ENCODE data around the gene DNAJC11. TPM values are rescaled to one million over a fixed set of nuclear protein-coding genes. Genes with fewer than 3 reads are reported as not detected.

DNAJC11 gene
- total RNA-seq, 1 experiment from 2014 or later = 75.6 TPM

DNA sequence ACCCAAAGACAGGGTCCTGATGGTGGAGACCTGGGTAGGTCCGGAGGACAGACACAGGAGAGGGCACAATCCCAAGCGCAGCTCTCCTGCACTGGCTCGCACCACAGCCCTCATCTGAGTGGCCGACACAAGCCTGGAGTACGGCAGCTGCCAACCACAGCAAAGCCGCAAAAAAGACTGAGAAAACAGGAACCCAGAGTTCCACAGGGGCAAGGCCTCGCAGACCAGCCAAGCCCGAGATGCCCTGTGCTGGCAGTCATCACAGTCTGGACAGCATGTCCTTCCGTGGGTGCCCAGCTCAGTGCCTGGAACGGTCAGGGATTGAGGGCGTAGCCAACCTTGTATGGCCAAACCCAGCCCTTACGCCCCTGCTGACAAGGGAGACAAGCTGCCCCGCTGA is 110.4 kb downstream of the DNAJC11 start:
- no peak overlapping the region for H3K9ac ChIP-seq (ENCODE audit: low read length)
- BruUV-seq (replicated peaks) = no TSS peak
- H4K20me1 ChIP-seq (ENCODE audit: insufficient read depth) = no peaks in the 10 kb centered on the region; the same call in 1 of the 2 replicates
- H3K9me2 ChIP-seq (ENCODE audit: insufficient read depth) = no peaks in the 10 kb centered on the region
- intact Hi-C loops (cut with micrococcal nuclease) = no loop called here
- DNase-seq (ENCODE audit: low read depth, low spot score) = no peak
- H3K4me3 ChIP-seq (replicated peaks in 1 of 2; ENCODE audit: low read depth in 1 of 2, low read length in 2 of 2) = no peak overlapping the region
- H2AFZ ChIP-seq (ENCODE audit: low read depth, low read length, poor library complexity, severe bottlenecking) = no peak overlapping the region
- RAD21 ChIA-PET (ENCODE audit: low non-redundant PET in 1 of 2, low total read pairs in 2 of 2, uncharacterized antibody in 2 of 2, unreplicated experiment in 2 of 2) = no interaction called here
- peaks cover 19 to 56% of the 10 kb centered on the region in 2 experiments; a peak in 3 of 4 replicates for H3K36me3 ChIP-seq (ENCODE audit: control insufficient read depth in 1 of 2, insufficient read depth in 2 of 2, low read length in 2 of 2)
- TF ChIP-seq, protein P1, sequence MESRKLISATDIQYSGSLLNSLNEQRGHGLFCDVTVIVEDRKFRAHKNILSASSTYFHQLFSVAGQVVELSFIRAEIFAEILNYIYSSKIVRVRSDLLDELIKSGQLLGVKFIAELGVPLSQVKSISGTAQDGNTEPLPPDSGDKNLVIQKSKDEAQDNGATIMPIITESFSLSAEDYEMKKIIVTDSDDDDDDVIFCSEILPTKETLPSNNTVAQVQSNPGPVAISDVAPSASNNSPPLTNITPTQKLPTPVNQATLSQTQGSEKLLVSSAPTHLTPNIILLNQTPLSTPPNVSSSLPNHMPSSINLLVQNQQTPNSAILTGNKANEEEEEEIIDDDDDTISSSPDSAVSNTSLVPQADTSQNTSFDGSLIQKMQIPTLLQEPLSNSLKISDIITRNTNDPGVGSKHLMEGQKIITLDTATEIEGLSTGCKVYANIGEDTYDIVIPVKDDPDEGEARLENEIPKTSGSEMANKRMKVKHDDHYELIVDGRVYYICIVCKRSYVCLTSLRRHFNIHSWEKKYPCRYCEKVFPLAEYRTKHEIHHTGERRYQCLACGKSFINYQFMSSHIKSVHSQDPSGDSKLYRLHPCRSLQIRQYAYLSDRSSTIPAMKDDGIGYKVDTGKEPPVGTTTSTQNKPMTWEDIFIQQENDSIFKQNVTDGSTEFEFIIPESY (IDR thresholded peaks at IDR 0.05; ENCODE audit: extremely low read depth, insufficient replicate concordance, low read length) = no peak
- H3K27ac ChIP-seq (ENCODE audit: low read depth, low read length) = no peak overlapping the region
- CTCF ChIA-PET = no interaction called here
- ATAC-seq = no peak
- no peaks in the 10 kb centered on the region for H3K9me3 ChIP-seq (ENCODE audit: control insufficient read depth in 1 of 2, insufficient read depth in 1 of 2, low read depth in 1 of 2, low read length in 2 of 2)
- H3K4me2 ChIP-seq (ENCODE audit: low read length) = no peak overlapping the region
- POLR2A ChIA-PET = interaction anchor here (1.1 kb wide), 1 partner anchor 11 kb away, joined by 3 read pairs; the partner anchor contains the start of gene KLHL21
- H3K27me3 ChIP-seq (ENCODE audit: insufficient read depth, low read length) = no peaks in the 10 kb centered on the region
- peaks cover 38% of the 10 kb centered on the region for H3K79me2 ChIP-seq (ENCODE audit: insufficient read depth, low read length)
- no peaks in the 10 kb centered on the region for H3K4me1 ChIP-seq (ENCODE audit: control insufficient read depth in 1 of 2, insufficient read depth in 2 of 2, low read length in 2 of 2)

DNA sequence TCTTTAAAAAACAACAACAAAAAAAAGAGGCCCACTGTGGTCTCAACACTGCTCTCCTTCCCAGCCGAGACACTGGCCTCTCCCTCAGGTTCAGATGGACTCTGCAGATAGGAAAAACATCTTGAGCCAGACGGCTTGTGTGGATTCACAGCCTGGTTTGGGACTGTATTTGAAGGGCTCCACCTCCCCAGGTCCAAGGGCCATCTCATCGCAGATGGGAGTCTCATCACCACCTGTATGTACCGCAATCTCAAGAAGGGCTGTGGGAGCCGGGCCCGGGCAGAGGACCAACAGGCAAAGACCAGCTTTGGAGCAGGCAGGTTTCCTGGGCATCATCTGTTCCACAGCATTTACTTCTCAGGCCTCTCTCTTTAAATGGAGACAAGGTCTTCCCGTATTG is 111.6 kb downstream of the DNAJC11 start:
- H3K9me3 ChIP-seq (ENCODE audit: control insufficient read depth in 1 of 2, insufficient read depth in 1 of 2, low read depth in 1 of 2, low read length in 2 of 2) = no peaks in the 10 kb centered on the region
- no peak overlapping the region for H3K9ac ChIP-seq (ENCODE audit: low read length)
- H3K79me2 ChIP-seq (ENCODE audit: insufficient read depth, low read length) = peaks cover 26% of the 10 kb centered on the region; the same call in 1 of the 2 replicates
- POLR2A ChIA-PET = interaction anchor here (1.1 kb wide), 1 partner anchor 10 kb away, joined by 3 read pairs; the partner anchor contains the start of gene ZBTB48
- DNase-seq (ENCODE audit: low read depth, low spot score) (no peak), ATAC-seq (no peak)
- TF ChIP-seq ZNF274 (IDR thresholded peaks at IDR 0.05; ENCODE audit: low read depth, low read length) (no peak), EGR1 (IDR thresholded peaks at IDR 0.05; ENCODE audit: low read depth) (no peak), FOSL1 (IDR thresholded peaks at IDR 0.05; ENCODE audit: low read depth) (no peak), ZFX (IDR thresholded peaks at IDR 0.05) (no peak), JUND (IDR thresholded peaks at IDR 0.05) (no peak), SIN3A (IDR thresholded peaks at IDR 0.05; ENCODE audit: low read depth) (no peak), EZH2phosphoT487 (IDR thresholded peaks at IDR 0.05; ENCODE audit: borderline replicate concordance) (no peak), POLR2A (IDR thresholded peaks at IDR 0.05; ENCODE audit: borderline replicate concordance, extremely low read depth, insufficient read depth, insufficient read length) (no peak), CBX3 (IDR thresholded peaks at IDR 0.05; ENCODE audit: low read depth) (no peak), SRF (IDR thresholded peaks at IDR 0.05; ENCODE audit: low read depth) (no peak), CEBPB (IDR thresholded peaks at IDR 0.05; ENCODE audit: low read depth) (no peak)
- TF ChIP-seq, protein P2, sequence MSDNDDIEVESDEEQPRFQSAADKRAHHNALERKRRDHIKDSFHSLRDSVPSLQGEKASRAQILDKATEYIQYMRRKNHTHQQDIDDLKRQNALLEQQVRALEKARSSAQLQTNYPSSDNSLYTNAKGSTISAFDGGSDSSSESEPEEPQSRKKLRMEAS (IDR thresholded peaks at IDR 0.05) = no peak
- TF ChIP-seq, protein P3, sequence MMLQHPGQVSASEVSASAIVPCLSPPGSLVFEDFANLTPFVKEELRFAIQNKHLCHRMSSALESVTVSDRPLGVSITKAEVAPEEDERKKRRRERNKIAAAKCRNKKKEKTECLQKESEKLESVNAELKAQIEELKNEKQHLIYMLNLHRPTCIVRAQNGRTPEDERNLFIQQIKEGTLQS (IDR thresholded peaks at IDR 0.05) = no peak
- TF ChIP-seq, protein P4, sequence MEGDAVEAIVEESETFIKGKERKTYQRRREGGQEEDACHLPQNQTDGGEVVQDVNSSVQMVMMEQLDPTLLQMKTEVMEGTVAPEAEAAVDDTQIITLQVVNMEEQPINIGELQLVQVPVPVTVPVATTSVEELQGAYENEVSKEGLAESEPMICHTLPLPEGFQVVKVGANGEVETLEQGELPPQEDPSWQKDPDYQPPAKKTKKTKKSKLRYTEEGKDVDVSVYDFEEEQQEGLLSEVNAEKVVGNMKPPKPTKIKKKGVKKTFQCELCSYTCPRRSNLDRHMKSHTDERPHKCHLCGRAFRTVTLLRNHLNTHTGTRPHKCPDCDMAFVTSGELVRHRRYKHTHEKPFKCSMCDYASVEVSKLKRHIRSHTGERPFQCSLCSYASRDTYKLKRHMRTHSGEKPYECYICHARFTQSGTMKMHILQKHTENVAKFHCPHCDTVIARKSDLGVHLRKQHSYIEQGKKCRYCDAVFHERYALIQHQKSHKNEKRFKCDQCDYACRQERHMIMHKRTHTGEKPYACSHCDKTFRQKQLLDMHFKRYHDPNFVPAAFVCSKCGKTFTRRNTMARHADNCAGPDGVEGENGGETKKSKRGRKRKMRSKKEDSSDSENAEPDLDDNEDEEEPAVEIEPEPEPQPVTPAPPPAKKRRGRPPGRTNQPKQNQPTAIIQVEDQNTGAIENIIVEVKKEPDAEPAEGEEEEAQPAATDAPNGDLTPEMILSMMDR (IDR thresholded peaks at IDR 0.05 in 2 of 3, conservative IDR thresholded peaks at IDR 0.05 in 1 of 3; ENCODE audit: borderline replicate concordance in 1 of 3, insufficient read depth in 1 of 3, low read depth in 2 of 3, low read length in 2 of 3) = no peak
- BruUV-seq (replicated peaks) = no TSS peak
- H3K9me2 ChIP-seq (ENCODE audit: insufficient read depth) = no peaks in the 10 kb centered on the region
- no peaks in the 10 kb centered on the region for H3K4me1 ChIP-seq (ENCODE audit: control insufficient read depth in 1 of 2, insufficient read depth in 2 of 2, low read length in 2 of 2)
- H3K27ac ChIP-seq (ENCODE audit: low read depth, low read length) = no peak overlapping the region
- no peak overlapping the region for H3K4me2 ChIP-seq (ENCODE audit: low read length)
- H3K27me3 ChIP-seq (ENCODE audit: insufficient read depth, low read length) = no peaks in the 10 kb centered on the region
- no peaks in the 10 kb centered on the region for H4K20me1 ChIP-seq (ENCODE audit: insufficient read depth)
- H3K4me3 ChIP-seq (replicated peaks in 1 of 2; ENCODE audit: low read depth in 1 of 2, low read length in 2 of 2) = no peak overlapping the region
- CTCF ChIA-PET = no interaction called here
- H3K36me3 ChIP-seq (ENCODE audit: control insufficient read depth in 1 of 2, insufficient read depth in 2 of 2, low read length in 2 of 2) = peaks cover 12 to 45% of the 10 kb centered on the region in 2 experiments; a peak in 3 of 4 replicates
- intact Hi-C loops (cut with micrococcal nuclease) = no loop called here
- RAD21 ChIA-PET (ENCODE audit: low non-redundant PET in 1 of 2, low total read pairs in 2 of 2, uncharacterized antibody in 2 of 2, unreplicated experiment in 2 of 2) = no interaction called here
- H2AFZ ChIP-seq (ENCODE audit: low read depth, low read length, poor library complexity, severe bottlenecking) = no peak overlapping the region

All from HCT116 (cell line).